Inflammatory macrophage treated with lipopolysaccharide for 4 hours (primary cell): ENCODE data around the gene NELFB.

ENCODE experiments used
- DNase-seq: peaks from one replicate; pipeline ENCODE4 v3.0.0-alpha.2; 2020

Gene NELFB

DNA sequence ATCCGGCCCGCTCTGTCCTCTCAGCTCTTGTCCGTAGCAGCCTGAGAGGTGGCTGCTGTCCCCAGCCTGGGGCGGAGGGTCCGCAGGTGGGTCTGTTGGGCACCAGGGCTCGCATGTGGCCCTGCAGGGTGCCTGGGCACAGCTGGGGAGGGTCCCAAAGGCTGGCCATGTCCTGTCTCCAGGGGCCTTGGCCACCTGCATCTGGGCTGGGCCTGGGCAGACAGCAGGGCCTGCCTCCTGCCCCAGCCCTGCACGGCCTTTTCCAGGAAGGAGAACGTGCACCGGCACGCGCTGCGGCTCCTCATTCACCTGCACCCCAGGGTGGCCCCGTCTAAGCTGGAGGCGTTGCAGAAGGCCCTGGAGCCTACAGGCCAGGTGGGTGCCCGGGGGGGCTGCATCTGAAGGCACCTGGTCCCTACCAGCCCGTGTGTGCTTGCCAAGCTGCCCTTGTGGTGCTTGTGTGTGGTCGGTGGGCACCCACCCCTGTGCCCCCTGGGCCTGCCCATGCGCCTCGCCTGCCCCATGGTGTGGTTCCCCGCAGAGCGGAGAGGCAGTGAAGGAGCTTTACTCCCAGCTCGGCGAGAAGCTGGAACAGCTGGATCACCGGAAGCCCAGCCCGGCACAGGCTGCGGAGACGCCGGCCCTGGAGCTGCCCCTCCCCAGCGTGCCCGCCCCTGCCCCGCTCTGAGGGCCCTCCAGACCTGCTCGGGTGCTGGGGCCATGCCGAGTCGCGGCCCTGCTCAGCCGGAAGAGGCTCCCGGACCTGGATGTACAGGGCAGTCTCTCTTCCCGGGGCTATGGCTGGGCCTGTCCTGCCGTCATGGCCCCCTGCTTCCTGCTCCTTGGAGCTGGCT lies 17.3 kb downstream of the NELFB start:
- no peak for DNase-seq

DNA sequence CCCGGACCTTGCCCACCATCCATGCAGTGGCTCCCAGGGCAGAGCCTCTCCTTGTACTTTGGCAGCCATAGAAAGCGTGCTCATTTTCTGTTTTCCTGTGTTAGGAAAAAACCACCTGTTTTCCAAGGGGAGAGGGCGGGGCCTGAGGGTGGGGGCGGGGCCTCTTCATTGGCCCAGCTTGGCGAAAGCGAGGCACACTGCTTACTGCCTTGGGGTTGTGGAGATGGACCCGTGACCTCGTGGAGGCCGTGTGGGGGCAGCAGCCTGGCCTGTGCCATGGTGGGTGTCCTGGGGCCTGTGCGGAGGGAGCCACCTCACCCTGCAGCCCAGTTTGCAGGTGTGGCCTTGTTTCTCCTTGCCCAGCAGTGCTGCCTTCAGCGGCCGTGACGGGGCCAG lies 18.0 kb downstream of the NELFB start:
- no peak for DNase-seq

- DNase-seq = no peak
Measured at GRCh38 chr9:137273611-137274320, 18.6 kb downstream of the NELFB start.

DNA sequence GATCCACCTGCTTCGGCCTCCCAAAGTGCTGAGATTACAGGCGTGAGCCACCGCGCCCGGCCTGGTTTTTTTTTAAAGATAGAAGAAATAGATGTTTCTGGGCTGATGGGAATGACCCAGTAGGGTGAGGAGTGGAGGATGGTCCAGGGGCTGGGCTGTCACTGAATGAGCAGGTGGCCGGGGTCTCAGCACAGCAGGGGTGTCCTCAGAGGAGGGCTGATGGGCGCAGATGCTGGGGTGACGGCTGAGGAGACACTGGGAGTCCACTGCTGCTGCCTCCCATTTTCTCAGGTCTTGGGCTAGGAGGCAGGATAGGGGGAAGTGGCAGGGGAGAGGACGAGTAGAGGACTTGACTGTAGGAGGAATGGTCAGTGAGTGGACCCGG lies 20.1 kb downstream of the NELFB start:
- no peak for DNase-seq

DNA sequence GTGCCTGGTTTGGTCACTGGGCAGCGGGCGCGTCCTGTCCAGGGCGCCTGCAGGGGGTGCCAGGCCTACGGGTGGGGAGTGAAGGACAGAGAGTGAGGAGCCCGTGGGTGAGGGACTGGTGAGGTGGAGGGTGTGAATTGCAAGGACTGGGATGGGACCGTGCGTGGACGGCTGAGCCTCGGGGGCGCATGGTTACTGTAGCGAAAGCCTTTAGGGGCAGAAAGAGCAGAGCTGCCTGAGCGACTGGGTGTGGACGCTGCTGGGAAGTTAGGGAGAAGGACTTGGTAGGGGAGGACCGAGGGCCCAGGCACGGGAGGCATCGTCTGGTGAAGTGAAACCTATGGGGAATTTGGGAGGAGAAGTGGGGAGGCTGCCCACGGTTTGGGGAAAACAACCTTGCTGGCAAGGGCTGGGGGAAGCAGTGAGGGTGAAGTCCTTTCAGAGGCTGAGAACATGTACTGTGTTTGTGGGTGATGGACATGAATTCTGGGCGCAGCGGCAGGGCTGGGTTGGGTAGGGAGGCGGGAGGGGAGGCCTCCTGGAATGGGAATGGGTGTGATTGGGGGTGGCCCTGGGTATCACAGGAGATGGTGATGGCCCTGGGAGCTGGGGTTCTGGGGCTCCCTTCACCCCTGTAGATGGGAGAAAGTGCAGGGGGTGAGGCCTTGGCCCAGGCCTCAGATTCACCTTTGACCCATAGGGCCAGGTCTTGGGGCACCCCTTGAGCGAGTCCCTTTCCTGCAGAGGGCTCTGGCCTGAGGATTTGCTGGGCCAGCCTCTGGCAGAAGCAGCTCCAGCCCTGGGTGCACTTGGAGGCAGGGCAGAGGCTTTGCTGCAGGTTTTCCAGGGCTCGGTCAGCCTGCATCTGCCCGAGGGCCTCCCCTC lies 20.7 kb downstream of the NELFB start:
- peak; percentile 64 for DNase-seq

- DNase-seq = no peak
Measured at GRCh38 chr9:137276473-137277328, 21.6 kb downstream of the NELFB start.

DNA sequence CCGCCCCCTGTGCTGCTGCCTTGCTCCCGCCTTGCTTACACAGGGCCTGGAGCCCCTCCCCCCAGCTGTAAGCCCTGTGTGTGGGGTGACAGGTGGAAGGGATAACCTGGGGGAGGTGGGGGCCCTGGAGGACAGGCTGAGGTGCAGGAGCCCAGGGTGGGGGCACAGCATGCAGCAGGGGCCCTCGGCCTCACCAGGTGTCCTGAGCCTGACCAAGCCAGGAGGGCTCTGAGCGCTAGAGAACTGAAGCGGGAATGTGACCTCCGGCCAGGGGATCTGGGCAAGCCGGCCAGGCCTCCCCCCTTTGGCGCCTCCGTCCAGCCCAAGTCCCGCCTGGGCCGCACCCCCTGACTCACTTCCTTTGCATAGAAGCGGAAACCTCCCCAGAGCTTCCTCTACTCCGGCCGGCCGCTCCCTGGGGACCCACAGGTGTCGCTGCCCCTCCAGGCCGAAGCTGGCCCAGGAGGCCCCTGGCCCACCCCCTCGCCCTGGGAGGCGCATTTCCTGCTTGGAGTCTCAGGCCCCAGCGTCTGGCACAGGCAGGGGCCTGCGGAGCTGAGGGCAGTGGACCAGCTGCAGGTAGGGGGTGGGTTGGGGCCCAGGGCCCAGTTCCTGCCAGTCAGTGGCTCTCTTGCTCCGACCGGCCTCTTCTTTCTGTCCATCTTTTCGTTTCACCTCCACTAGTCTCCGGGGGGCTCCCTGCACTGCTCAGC lies 22.4 kb downstream of the NELFB start, which contains the start of gene TOR4A:
Gene TOR4A, plus strand, starts transcription at position 398 of the 713 bp plus-strand sequence. CDS start 964 bp downstream, outside the sequence.
- DNase-seq = peak; percentile 85

DNA sequence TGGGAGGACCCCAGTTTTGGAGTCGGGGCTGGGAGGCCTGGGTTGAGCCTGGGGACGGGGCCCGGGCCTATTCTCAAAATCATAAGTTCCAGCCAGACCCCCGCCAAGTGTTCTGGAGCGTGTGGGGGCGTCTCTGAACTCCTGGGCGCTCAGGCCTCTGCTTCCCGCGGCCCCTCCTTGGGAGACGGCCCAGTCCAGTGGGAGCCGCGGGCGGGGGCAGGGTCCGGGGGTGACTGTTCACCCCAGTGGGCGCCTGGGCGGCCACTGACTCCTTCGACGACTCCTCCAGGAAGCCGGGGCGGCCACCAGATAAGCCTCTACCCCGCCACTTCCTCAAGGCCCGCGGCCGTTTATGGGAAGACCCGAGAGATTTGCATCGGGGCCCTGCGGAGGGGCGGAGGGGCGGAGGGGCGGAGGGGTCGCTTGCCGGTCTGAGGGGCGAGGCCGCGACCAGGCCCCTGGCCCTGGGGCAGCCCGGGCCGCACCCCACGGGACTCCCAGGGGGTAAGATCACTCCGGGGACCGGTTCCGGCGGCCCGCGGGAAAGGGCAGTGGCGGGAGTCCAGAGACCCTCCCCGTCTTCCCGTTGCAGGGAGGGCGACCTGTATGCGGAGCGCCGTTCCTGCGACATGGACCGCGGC lies 23.1 kb downstream of the NELFB start:
- peak; percentile 52 for DNase-seq

DNA sequence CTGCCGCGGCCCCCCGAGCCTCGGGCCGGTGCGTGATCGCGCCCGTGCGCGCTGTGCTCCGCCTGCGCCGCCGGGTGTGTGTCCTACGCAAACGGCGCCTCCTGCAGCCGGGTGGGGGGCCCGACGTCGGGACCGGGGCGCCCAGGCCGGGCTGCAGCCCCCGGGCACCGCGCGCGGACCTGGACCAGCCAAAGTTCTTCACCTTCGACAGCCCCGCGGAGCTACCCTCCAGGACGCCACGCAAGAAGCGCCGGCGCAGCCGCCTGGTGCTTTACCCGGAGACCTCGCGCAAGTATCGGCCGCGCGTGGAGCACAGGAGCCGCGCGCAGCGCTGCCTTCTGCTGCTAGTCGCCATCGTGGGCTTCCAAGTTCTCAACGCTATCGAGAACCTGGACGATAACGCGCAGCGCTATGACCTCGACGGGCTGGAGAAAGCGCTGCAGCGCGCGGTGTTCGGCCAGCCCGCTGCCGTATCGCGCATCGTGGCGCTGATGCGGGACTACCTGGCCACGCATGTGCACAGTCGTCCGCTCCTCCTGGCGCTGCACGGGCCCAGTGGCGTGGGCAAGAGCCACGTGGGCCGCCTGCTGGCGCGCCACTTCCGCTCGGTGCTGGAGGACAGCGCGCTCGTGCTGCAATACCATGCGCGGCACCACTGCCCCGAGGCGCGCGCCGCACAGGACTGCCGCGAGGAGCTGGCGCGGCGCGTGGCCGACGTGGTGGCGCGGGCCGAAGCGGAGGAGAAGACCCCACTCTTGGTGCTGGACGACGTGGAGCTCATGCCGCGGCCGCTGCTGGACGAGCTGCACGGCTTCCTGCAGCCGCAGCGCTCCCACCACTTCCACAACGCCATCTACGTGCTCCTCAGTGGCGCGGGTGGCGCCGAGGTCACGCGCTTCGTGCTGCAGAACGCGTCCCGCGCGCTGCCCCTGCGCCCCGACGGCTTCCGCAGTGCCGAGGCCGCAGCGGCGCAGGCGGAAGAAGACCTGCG lies 23.9 kb downstream of the NELFB start:
- DNase-seq = no peak

- no peak for DNase-seq
Measured at GRCh38 chr9:137279741-137280473, 24.8 kb downstream of the NELFB start.

- DNase-seq = no peak
Measured at GRCh38 chr9:137280474-137281344, 25.6 kb downstream of the NELFB start.

GRCh38 chr9:137281345-137282116 lies 26.4 kb downstream of the NELFB start:
- DNase-seq = no peak

DNA sequence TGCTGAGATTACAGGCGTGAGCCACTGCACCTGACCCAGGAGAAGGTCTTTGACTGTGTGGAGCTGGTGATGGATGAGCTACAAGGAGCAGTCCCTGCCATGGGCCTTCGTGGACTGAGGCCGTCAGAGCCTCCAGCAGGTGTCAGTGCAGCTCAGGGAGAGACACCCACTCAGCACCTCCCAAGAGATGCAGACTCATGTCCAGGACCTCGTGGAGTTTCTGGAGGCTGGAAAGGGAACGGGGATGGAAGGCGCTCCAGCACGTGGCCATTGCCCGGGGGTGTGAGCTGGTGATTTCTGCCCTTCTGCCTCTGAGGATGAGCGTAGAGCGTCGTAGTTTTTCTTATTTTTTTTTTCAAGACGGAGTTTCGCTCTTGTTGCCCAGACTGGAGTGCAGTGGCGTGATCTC lies 31.9 kb downstream of the NELFB start:
- DNase-seq = no peak

GRCh38 chr9:137293094-137293481 lies 38.0 kb downstream of the NELFB start:
- DNase-seq = no peak

DNA sequence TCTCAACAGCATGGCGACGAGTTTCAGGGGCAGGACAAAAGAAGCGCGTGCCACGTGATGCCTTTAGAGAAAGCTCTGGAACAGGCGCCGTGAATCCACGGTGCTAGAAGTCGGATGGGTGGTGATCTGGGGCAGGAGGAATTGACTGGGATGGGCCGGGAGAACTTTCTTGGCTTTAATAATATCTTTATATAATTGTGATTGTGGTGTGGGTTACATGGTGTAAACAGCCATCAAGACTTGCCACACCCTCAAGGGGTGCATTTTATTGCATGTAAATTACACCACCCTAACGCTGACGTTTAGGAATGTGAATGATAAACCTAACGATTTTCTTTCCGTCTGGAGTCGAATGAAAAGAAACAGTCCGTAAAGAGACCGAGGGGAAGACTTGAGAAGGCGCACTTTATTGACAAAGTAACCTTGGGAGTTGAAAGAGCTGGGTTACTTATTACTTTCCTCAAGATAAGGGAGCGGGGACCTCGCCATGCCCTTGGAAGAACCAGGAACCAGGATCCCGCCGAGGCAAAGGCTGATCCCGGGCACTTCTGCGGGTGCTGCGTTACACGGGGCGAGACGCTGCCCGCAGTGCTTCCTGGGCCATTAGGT lies 38.5 kb downstream of the NELFB start:
- DNase-seq = no peak

DNA sequence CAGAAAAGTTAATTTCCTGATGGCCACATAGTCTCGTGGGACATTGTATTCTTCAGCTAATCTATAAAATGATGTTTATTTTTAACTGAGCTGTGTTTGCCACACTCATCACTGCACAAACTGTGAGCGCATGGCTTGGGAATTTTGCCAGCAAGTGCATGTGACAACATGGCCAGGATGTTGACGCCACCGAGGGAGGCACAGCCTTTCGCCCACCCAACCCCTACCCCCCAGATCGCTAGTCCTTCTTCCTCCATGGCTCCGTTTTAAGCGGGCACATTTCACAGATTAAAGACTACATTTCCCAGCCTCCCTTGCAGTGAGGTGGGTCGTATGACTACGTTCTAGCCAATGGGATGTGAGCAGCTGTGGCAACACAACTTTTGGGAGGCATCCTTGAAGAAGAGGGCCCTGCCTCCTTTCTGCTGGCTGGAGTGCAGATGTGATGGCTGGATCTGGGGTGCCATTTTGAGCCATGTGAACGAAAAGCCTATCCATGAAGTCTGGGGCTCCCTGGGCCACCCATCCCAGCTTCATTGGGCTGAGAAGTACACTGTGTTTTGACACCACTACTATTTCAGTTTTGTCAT lies 39.1 kb downstream of the NELFB start:
- peak; percentile 47 for DNase-seq
